SH-SY5Y (cell line): Measurements from ENCODE around the gene ZNF496.

Experiments
- GATA2 ChIP-seq: IDR thresholded peaks from 2 replicates; pipeline ENCODE4 v1.6.1; 2011; ENCODE audit warnings: mild to moderate bottlenecking, low read depth, low read length
- GATA3 ChIP-seq: IDR thresholded peaks from 2 replicates; pipeline ENCODE4 v1.6.1; 2011; ENCODE audit warnings: low read depth, mild to moderate bottlenecking, low read length, moderate library complexity

GRCh38 chr1:247322849-247323586, 8.6 kb downstream of the ZNF496 start:
- TF ChIP-seq GATA2 (no peak), GATA3 (no peak)
